HepG2 (cell line): ENCODE results near the gene CELSR2. TPM values are rescaled to one million over a fixed set of nuclear protein-coding genes. Genes with fewer than 3 reads are reported as not detected.

Source experiments
- ADNP ChIP-seq: sonication (generic); formaldehyde crosslinking; IDR thresholded peaks from 2 replicates; pipeline ENCODE4 v1.4.0; 2020; ENCODE audit warnings: missing genetic modification reagents
- CREM ChIP-seq, 2 experiments: sonication (generic) in 1 of 2; formaldehyde crosslinking in 1 of 2; IDR thresholded peaks; 2 replicates each; pipeline versions ENCODE4 v1.4.0 to v1.6.1; 2016 to 2020; ENCODE audit warnings: antibody characterized with exemption in 1 of 2, mild to moderate bottlenecking in 1 of 2, missing genetic modification reagents in 1 of 2
- HNRNPLL ChIP-seq: fragments of 200-400 bp; formaldehyde crosslinking; IDR thresholded peaks from 2 replicates; pipeline ENCODE4 v1.6.1; 2017; ENCODE audit warnings: mild to moderate bottlenecking, low read depth, low read length; ENCODE audit not compliant: poor library complexity, severe bottlenecking
- NFATC3 ChIP-seq: sonication (generic); formaldehyde crosslinking; IDR thresholded peaks from 2 replicates; pipeline ENCODE4 v1.5.1; 2020; ENCODE audit warnings: mild to moderate bottlenecking, missing genetic modification reagents
- NR2C2 ChIP-seq: sonication (generic); formaldehyde crosslinking; IDR thresholded peaks from 2 replicates; pipeline ENCODE4 v1.4.0; 2020; ENCODE audit warnings: missing genetic modification reagents, mild to moderate bottlenecking, moderate library complexity, borderline replicate concordance
- POGZ ChIP-seq: sonication (generic); formaldehyde crosslinking; IDR thresholded peaks from 2 replicates; pipeline ENCODE4 v1.4.0; 2020; ENCODE audit warnings: mild to moderate bottlenecking, missing genetic modification reagents
- RFX3 ChIP-seq: IDR thresholded peaks from 2 replicates; pipeline ENCODE4 v1.6.1; 2016; ENCODE audit warnings: missing biosample characterization, missing genetic modification reagents
- SMARCC2 ChIP-seq: fragments of 450-650 bp; IDR thresholded peaks from 2 replicates; pipeline ENCODE4 v1.6.1; 2017; ENCODE audit warnings: antibody characterized with exemption, mild to moderate bottlenecking
- SOX5 ChIP-seq: IDR thresholded peaks from 2 replicates; pipeline ENCODE4 v1.6.1; 2016; ENCODE audit warnings: borderline replicate concordance
- SRSF1 ChIP-seq: fragments of 200-400 bp; formaldehyde crosslinking; optimal IDR thresholded peaks from 2 replicates; pipeline ENCODE3; 2017; ENCODE audit warnings: mild to moderate bottlenecking, low read depth, low read length, moderate library complexity
- TGIF2 ChIP-seq: IDR thresholded peaks from 2 replicates; pipeline ENCODE4 v1.6.1; 2016; ENCODE audit warnings: control low read depth, missing compliant biosample characterization
- TP53 ChIP-seq: sonication (generic); formaldehyde crosslinking; conservative IDR thresholded peaks from 2 replicates; pipeline ENCODE4 v1.4.0; 2020; ENCODE audit warnings: missing genetic modification reagents
- ZFP36L1 ChIP-seq: sonication (generic); formaldehyde crosslinking; IDR thresholded peaks from 2 replicates; pipeline ENCODE4 v1.8.0; 2022; ENCODE audit warnings: mild to moderate bottlenecking, missing genetic modification reagents, moderate library complexity
- ZKSCAN8 ChIP-seq: IDR thresholded peaks from 2 replicates; pipeline ENCODE4 v1.6.1; 2016; ENCODE audit warnings: borderline replicate concordance, missing genetic modification reagents, missing compliant biosample characterization
- ZNF292 ChIP-seq: sonication (generic); formaldehyde crosslinking; IDR thresholded peaks from 2 replicates; pipeline ENCODE4 v1.8.1; 2022; ENCODE audit warnings: mild to moderate bottlenecking, low read depth, missing genetic modification reagents, borderline replicate concordance
- ZNF496 ChIP-seq: sonication (generic); formaldehyde crosslinking; IDR thresholded peaks from 2 replicates; pipeline ENCODE4 v1.8.1; 2023; ENCODE audit warnings: mild to moderate bottlenecking, moderate library complexity, missing genetic modification reagents; ENCODE audit not compliant: insufficient replicate concordance
- ZNF616 ChIP-seq: sonication (generic); formaldehyde crosslinking; IDR thresholded peaks from 2 replicates; pipeline ENCODE4 v1.5.0; 2020; ENCODE audit warnings: low read depth, mild to moderate bottlenecking, missing genetic modification reagents
- ZNF660 ChIP-seq: sonication (generic); formaldehyde crosslinking; IDR thresholded peaks from 2 replicates; pipeline ENCODE4 v1.5.1; 2020; ENCODE audit warnings: mild to moderate bottlenecking, low read depth, missing genetic modification reagents, borderline replicate concordance
- polyA plus RNA-seq, 8 experiments: library from polyadenylated mRNA; depleted of rRNA in 3 of 8; stranded (reverse) in 7 of 8; unstranded in 1 of 8; fragments of >200 nt; fragmentation: Illumina TruSeq in 4 of 8; extraction: Trizol in 4 of 8; gene quantifications; 2 replicates each; pipeline versions ENCODE4 v1.2.1 to v1.2.3, GENCODE V29; 2011 to 2016; ENCODE audit warnings: low read depth in 4 of 8, missing spikeins in 1 of 8, mixed read lengths in 1 of 8; ENCODE audit not compliant: insufficient read depth in 1 of 8
- total RNA-seq, 5 experiments: library from RNA; depleted of rRNA; stranded (reverse); fragments of >200 nt; fragmentation: Illumina TruSeq; extraction: Trizol; gene quantifications; 2 replicates each; pipeline ENCODE4 v1.2.3, GENCODE V29; 2016; ENCODE audit warnings: low read depth in 1 of 5
- TF ChIP-seq, protein P1 (sequence below): sonication (generic); formaldehyde crosslinking; IDR thresholded peaks from 2 replicates; pipeline ENCODE4 v1.4.0; 2020; ENCODE audit warnings: missing genetic modification reagents, mild to moderate bottlenecking, borderline replicate concordance
- TF ChIP-seq, protein P2 (sequence below): sonication (generic); formaldehyde crosslinking; IDR thresholded peaks from 2 replicates; pipeline ENCODE4 v1.5.1; 2020; ENCODE audit warnings: missing genetic modification reagents, mild to moderate bottlenecking, borderline replicate concordance
- TF ChIP-seq, protein P3 (sequence below): sonication (generic); formaldehyde crosslinking; IDR thresholded peaks from 2 replicates; pipeline ENCODE4 v1.4.0; 2020; ENCODE audit warnings: missing genetic modification reagents, borderline replicate concordance

The CELSR2 gene
- total and polyA plus RNA-seq, 2 of the 13 experiments (the other 11 are each of a cell fraction or from before 2014, with no cell fraction given) = 4.0 to 6.6 TPM

DNA sequence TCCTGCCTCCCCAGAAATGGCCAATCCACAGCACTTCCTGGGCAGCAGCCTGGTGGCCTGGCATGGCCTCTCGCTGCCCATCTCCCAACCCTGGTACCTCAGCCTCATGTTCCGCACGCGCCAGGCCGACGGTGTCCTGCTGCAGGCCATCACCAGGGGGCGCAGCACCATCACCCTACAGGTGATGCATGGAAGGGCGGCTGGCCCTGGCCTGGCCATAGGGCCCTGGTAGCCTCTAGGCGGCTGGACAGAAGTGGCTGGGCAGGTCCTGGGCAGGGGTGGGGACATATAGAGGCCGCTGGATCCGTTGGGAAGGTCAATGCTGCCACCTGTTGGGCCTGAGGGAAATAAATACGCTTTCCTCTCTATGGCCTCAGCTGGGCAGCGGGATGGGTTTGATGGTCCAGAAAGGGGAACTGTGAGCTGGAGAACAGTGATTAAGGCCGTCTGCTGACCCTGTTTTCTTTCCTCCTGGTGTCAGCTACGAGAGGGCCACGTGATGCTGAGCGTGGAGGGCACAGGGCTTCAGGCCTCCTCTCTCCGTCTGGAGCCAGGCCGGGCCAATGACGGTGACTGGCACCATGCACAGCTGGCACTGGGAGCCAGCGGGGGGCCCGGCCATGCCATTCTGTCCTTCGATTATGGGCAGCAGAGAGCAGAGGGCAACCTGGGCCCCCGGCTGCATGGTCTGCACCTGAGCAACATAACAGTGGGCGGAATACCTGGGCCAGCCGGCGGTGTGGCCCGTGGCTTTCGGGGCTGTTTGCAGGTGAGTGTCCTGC lies 14.4 kb downstream of the CELSR2 start (continued):
- TF ChIP-seq ZNF616 (CRISPR knock-in tag) = no peak
- TF ChIP-seq, protein P1, sequence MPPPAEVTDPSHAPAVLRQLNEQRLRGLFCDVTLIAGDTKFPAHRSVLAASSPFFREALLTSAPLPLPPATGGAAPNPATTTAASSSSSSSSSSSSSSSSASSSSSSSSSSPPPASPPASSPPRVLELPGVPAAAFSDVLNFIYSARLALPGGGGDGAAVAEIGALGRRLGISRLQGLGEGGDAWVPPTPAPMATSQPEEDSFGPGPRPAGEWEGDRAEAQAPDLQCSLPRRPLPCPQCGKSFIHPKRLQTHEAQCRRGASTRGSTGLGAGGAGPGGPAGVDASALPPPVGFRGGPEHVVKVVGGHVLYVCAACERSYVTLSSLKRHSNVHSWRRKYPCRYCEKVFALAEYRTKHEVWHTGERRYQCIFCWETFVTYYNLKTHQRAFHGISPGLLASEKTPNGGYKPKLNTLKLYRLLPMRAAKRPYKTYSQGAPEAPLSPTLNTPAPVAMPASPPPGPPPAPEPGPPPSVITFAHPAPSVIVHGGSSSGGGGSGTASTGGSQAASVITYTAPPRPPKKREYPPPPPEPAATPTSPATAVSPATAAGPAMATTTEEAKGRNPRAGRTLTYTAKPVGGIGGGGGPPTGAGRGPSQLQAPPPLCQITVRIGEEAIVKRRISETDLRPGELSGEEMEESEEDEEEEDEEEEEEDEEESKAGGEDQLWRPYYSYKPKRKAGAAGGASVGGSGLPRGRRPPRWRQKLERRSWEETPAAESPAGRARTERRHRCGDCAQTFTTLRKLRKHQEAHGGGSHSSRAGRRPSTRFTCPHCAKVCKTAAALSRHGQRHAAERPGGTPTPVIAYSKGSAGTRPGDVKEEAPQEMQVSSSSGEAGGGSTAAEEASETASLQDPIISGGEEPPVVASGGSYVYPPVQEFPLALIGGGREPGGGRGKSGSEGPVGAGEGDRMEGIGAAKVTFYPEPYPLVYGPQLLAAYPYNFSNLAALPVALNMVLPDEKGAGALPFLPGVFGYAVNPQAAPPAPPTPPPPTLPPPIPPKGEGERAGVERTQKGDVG (CRISPR knock-in tag) = peak; percentile 96; the same call in 1 of the 2 replicates
- TF ChIP-seq HNRNPLL = peak; percentile 44
- TF ChIP-seq ADNP (CRISPR knock-in tag) = no peak
- TF ChIP-seq, protein P2, sequence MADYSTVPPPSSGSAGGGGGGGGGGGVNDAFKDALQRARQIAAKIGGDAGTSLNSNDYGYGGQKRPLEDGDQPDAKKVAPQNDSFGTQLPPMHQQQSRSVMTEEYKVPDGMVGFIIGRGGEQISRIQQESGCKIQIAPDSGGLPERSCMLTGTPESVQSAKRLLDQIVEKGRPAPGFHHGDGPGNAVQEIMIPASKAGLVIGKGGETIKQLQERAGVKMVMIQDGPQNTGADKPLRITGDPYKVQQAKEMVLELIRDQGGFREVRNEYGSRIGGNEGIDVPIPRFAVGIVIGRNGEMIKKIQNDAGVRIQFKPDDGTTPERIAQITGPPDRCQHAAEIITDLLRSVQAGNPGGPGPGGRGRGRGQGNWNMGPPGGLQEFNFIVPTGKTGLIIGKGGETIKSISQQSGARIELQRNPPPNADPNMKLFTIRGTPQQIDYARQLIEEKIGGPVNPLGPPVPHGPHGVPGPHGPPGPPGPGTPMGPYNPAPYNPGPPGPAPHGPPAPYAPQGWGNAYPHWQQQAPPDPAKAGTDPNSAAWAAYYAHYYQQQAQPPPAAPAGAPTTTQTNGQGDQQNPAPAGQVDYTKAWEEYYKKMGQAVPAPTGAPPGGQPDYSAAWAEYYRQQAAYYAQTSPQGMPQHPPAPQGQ (CRISPR knock-in tag) = no peak
- TF ChIP-seq ZNF660 (CRISPR knock-in tag) = no peak
- peak; percentile 59; the same call in 1 of the 2 replicates for TF ChIP-seq NR2C2 (CRISPR knock-in tag)
- TF ChIP-seq NFATC3 (CRISPR knock-in tag) = no peak
- peak; percentile 92 for TF ChIP-seq POGZ (CRISPR knock-in tag)
- TF ChIP-seq CREM (IDR thresholded peaks at IDR 0.05) = no peak
- no peak for TF ChIP-seq CREM (CRISPR knock-in tag; IDR thresholded peaks at IDR 0.05)
- TF ChIP-seq RFX3 = no peak
- no peak for TF ChIP-seq SMARCC2
- no peak for TF ChIP-seq SRSF1
- TF ChIP-seq ZNF292 (CRISPR knock-in tag) = no peak; the same call in 1 of the 2 replicates
- 0 out of 2 replicates have a peak, but pooled peaks have one; percentile 33 for TF ChIP-seq TP53
- TF ChIP-seq ZKSCAN8 = peak; percentile 84; the same call in 1 of the 2 replicates
- TF ChIP-seq ZFP36L1 (CRISPR knock-in tag) = no peak
- TF ChIP-seq TGIF2 (CRISPR knock-in tag) = peak; percentile 85
- no peak for TF ChIP-seq ZNF496
- TF ChIP-seq, protein P3, sequence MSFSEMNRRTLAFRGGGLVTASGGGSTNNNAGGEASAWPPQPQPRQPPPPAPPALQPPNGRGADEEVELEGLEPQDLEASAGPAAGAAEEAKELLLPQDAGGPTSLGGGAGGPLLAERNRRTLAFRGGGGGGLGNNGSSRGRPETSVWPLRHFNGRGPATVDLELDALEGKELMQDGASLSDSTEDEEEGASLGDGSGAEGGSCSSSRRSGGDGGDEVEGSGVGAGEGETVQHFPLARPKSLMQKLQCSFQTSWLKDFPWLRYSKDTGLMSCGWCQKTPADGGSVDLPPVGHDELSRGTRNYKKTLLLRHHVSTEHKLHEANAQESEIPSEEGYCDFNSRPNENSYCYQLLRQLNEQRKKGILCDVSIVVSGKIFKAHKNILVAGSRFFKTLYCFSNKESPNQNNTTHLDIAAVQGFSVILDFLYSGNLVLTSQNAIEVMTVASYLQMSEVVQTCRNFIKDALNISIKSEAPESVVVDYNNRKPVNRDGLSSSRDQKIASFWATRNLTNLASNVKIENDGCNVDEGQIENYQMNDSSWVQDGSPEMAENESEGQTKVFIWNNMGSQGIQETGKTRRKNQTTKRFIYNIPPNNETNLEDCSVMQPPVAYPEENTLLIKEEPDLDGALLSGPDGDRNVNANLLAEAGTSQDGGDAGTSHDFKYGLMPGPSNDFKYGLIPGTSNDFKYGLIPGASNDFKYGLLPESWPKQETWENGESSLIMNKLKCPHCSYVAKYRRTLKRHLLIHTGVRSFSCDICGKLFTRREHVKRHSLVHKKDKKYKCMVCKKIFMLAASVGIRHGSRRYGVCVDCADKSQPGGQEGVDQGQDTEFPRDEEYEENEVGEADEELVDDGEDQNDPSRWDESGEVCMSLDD (CRISPR knock-in tag) = no peak
- peak; percentile 86 for TF ChIP-seq SOX5 (CRISPR knock-in tag)
